DMS114 treated with DMSO at 0.1 percent for 48 hours (cell line): ENCODE results near the gene ZFYVE16.
"Not testable (repeated sequence)": the region's sequence is repeated elsewhere in the genome, so short reads cannot be mapped to it uniquely, and the experiment has no call there.

Experiments used
- DNase-seq: peaks from one replicate; lab custom pipeline; 2025; ENCODE audit not compliant: unreplicated experiment; lab: John Stamatoyannopoulos, UW

ZFYVE16 gene

GRCh38 chr5:80407735-80408483, at the start of gene ZFYVE16:
Gene ZFYVE16, plus strand, starts transcription at chr5:80408064. Its CDS starts 26,084 bp downstream, at chr5:80434148.
- DNase-seq, result peak; percentile 94

GRCh38 chr5:80360914-80361444, 46.9 kb upstream of the ZFYVE16 start:
- no peak for DNase-seq

- no peak for DNase-seq
Observed at GRCh38 chr5:80364892-80365291, 43.0 kb upstream of the ZFYVE16 start.

- DNase-seq, result no peak
Observed at GRCh38 chr5:80368661-80369480, 39.0 kb upstream of the ZFYVE16 start.

GRCh38 chr5:80369521-80369920, 38.3 kb upstream of the ZFYVE16 start:
- no peak for DNase-seq

- DNase-seq, result no peak
Observed at GRCh38 chr5:80370390-80370789, 37.5 kb upstream of the ZFYVE16 start.

- no peak for DNase-seq
Observed at GRCh38 chr5:80372780-80373179, 35.1 kb upstream of the ZFYVE16 start.

GRCh38 chr5:80374188-80374587, 33.7 kb upstream of the ZFYVE16 start:
- DNase-seq, result no peak

- DNase-seq, result no peak
Observed at GRCh38 chr5:80376557-80376956, 31.3 kb upstream of the ZFYVE16 start.

GRCh38 chr5:80382488-80382887, 25.4 kb upstream of the ZFYVE16 start:
- no peak for DNase-seq

GRCh38 chr5:80387063-80387768, 20.6 kb upstream of the ZFYVE16 start:
- DNase-seq, result no peak

GRCh38 chr5:80389580-80389979, 18.3 kb upstream of the ZFYVE16 start:
- DNase-seq, result no peak

GRCh38 chr5:80390413-80390812, 17.5 kb upstream of the ZFYVE16 start:
- not testable (repeated sequence) for DNase-seq

GRCh38 chr5:80391267-80391666, 16.6 kb upstream of the ZFYVE16 start:
- DNase-seq, result not testable (repeated sequence)

GRCh38 chr5:80399526-80400239, 8.2 kb upstream of the ZFYVE16 start:
- no peak for DNase-seq

- DNase-seq, result not testable (repeated sequence)
Observed at GRCh38 chr5:80400368-80400767, 7.5 kb upstream of the ZFYVE16 start.

GRCh38 chr5:80403782-80404181, 4.1 kb upstream of the ZFYVE16 start:
- no peak for DNase-seq

- peak; percentile 53 for DNase-seq
Observed at GRCh38 chr5:80406980-80407734, 707 bp upstream of the ZFYVE16 start.

- peak; percentile 63 for DNase-seq
Observed at GRCh38 chr5:80408484-80409366, 861 bp downstream of the ZFYVE16 start.
